Karpas-422 (cell line): ENCODE measurements around the gene APOBEC3G. TPM values are rescaled to one million over a fixed set of nuclear protein-coding genes. Genes with fewer than 3 reads are reported as not detected.

Experiments used
- DNase-seq: peaks from one replicate; pipeline ENCODE4 v3.0.0-alpha.2; 2015
- H2AFZ ChIP-seq: fragments of 200-600 bp; sonication (generic); 2 replicates; pipeline ENCODE4 v1.6.1; 2014; ENCODE audit warnings: antibody characterized with exemption, low read length, mixed read lengths
- H3K27ac ChIP-seq: fragments of 200-600 bp; sonication (generic); 2 replicates; pipeline ENCODE4 v1.5.1; 2014; ENCODE audit warnings: mild to moderate bottlenecking, low read length, moderate library complexity
- H3K27me3 ChIP-seq: fragments of 200-600 bp; sonication (generic); 2 replicates; pipeline ENCODE4 v1.6.1; 2014; ENCODE audit warnings: low read length, mixed read lengths
- H3K36me3 ChIP-seq: fragments of 200-600 bp; sonication (generic); 2 replicates; pipeline ENCODE4 v1.6.1; 2014; ENCODE audit warnings: low read length, mixed read lengths; ENCODE audit not compliant: insufficient read depth
- H3K4me1 ChIP-seq: fragments of 200-600 bp; sonication (generic); 2 replicates; pipeline ENCODE4 v1.6.1; 2014; ENCODE audit warnings: mild to moderate bottlenecking, low read length, mixed read lengths
- H3K4me2 ChIP-seq: fragments of 200-600 bp; sonication (generic); 2 replicates; pipeline ENCODE4 v1.6.1; 2014; ENCODE audit warnings: low read length, low read depth, mild to moderate bottlenecking; ENCODE audit not compliant: poor library complexity, severe bottlenecking
- H3K4me3 ChIP-seq: fragments of 200-600 bp; sonication (generic); 2 replicates; pipeline ENCODE4 v1.5.1; 2014; ENCODE audit warnings: mild to moderate bottlenecking, antibody characterized with exemption, low read length, mixed read lengths
- H3K79me2 ChIP-seq: fragments of 200-600 bp; sonication (generic); 2 replicates; pipeline ENCODE4 v1.6.1; 2014; ENCODE audit warnings: mild to moderate bottlenecking, low read length, mixed read lengths
- H3K9ac ChIP-seq: fragments of 200-600 bp; sonication (generic); 2 replicates; pipeline ENCODE4 v1.6.0; 2014; ENCODE audit warnings: low read length
- H3K9me2 ChIP-seq: fragments of 200-600 bp; sonication (generic), shearing (Covaris generic); replicated peaks from 2 replicates; pipeline ENCODE4 v1.6.0; 2014; ENCODE audit warnings: mild to moderate bottlenecking, low read length, moderate library complexity; ENCODE audit not compliant: insufficient read depth
- H3K9me3 ChIP-seq: fragments of 300-700, 200-600 bp; sonication (generic); 2 replicates; pipeline ENCODE4 v1.6.1; 2014; ENCODE audit warnings: low read length, mixed read lengths
- H4K20me1 ChIP-seq: fragments of 200-600 bp; sonication (generic); 2 replicates; pipeline ENCODE4 v1.6.1; 2014; ENCODE audit warnings: mild to moderate bottlenecking, antibody characterized with exemption, low read length, low read depth; ENCODE audit not compliant: insufficient read depth
- total RNA-seq: library from RNA; depleted of rRNA; stranded (reverse); fragments of >200 nt; shearing (Covaris generic); gene quantifications from 2 replicates; pipeline ENCODE4 v1.2.3, GENCODE V29; 2014; ENCODE audit warnings: low replicate concordance

APOBEC3G gene
- total RNA-seq, 1 experiment from 2014 or later: 6.5 TPM

GRCh38 chr22:39101226-39101625 lies 24.2 kb downstream of the APOBEC3G start:
- Histone ChIP-seq H3K9ac (no peak overlapping the region), H3K36me3 (no peaks in the 10 kb centered on the region), H2AFZ (no peak overlapping the region), H3K9me3 (no peaks in the 10 kb centered on the region), H3K4me3 (no peak overlapping the region), H3K27me3 (no peaks in the 10 kb centered on the region), H4K20me1 (no peaks in the 10 kb centered on the region), H3K4me1 (no peaks in the 10 kb centered on the region), H3K79me2 (no peaks in the 10 kb centered on the region), H3K9me2 (no peaks in the 10 kb centered on the region), H3K4me2 (no peak overlapping the region), H3K27ac (no peak overlapping the region)
- no peak for DNase-seq

GRCh38 chr22:39103431-39103830 lies 26.4 kb downstream of the APOBEC3G start:
- Histone ChIP-seq H3K4me2 (no peak overlapping the region), H3K9me3 (no peaks in the 10 kb centered on the region), H3K27me3 (no peaks in the 10 kb centered on the region), H3K4me3 (no peak overlapping the region), H3K79me2 (no peaks in the 10 kb centered on the region), H2AFZ (no peak overlapping the region), H3K9ac (no peak overlapping the region), H3K36me3 (no peaks in the 10 kb centered on the region), H4K20me1 (no peaks in the 10 kb centered on the region), H3K4me1 (no peaks in the 10 kb centered on the region), H3K9me2 (no peaks in the 10 kb centered on the region), H3K27ac (no peak overlapping the region)
- DNase-seq: no peak

DNA sequence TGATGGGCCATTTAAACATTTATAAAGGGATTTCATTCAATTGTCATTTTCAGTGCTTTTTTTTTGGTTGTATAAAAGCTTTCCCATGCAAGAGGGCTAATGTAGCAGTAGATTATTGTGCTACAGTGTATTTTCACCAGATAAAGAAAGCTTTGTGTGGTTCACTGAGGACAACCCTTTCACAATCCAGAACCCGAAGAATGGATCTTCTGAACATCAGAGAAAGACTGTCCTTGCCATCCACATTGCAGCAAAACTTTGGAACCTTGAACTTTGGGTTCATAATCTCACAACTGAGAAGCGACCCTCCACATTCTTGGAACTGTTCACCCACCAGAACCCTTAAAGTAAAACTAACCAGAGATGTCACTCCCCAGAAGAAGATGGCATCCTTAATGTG lies 29.3 kb downstream of the APOBEC3G start:
- no peaks in the 10 kb centered on the region for H3K27me3 ChIP-seq
- H4K20me1 ChIP-seq: no peaks in the 10 kb centered on the region
- no peak overlapping the region for H3K27ac ChIP-seq
- no peaks in the 10 kb centered on the region for H3K9me2 ChIP-seq
- no peaks in the 10 kb centered on the region for H3K36me3 ChIP-seq
- H2AFZ ChIP-seq: no peak overlapping the region
- no peak overlapping the region for H3K9ac ChIP-seq
- H3K4me3 ChIP-seq: no peak overlapping the region
- no peaks in the 10 kb centered on the region for H3K79me2 ChIP-seq
- no peak overlapping the region for H3K4me2 ChIP-seq
- peaks cover 9% of the 10 kb centered on the region for H3K4me1 ChIP-seq
- DNase-seq: no peak
- H3K9me3 ChIP-seq: no peaks in the 10 kb centered on the region

DNA sequence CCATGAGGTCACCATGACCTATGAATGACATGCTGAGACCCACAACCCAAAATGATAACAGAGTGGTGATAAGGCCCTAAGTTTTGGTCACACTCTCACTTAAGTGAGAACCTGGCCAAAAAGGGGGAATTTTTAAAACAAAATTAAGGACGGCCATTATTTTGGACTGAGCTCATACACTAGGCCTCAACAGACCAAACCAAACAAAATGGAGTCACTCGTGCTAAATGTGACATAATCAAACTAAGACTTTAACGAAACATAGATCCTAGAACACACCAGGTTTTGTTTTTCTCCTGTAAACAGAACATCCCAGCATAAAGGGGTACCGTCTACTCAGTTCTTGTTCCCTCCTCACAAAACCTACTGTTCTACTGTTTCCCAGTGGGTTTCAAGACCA lies 31.4 kb downstream of the APOBEC3G start:
- H3K4me3 ChIP-seq: no peak overlapping the region
- no peak overlapping the region for H3K27ac ChIP-seq
- no peaks in the 10 kb centered on the region for H3K79me2 ChIP-seq
- no peaks in the 10 kb centered on the region for H3K9me2 ChIP-seq
- H3K9ac ChIP-seq: no peak overlapping the region
- H4K20me1 ChIP-seq: no peaks in the 10 kb centered on the region
- DNase-seq: no peak
- no peaks in the 10 kb centered on the region for H3K27me3 ChIP-seq
- H3K36me3 ChIP-seq: no peaks in the 10 kb centered on the region
- H2AFZ ChIP-seq: no peak overlapping the region
- H3K4me1 ChIP-seq: peaks cover 11% of the 10 kb centered on the region
- no peak overlapping the region for H3K4me2 ChIP-seq
- no peaks in the 10 kb centered on the region for H3K9me3 ChIP-seq

- H3K27ac ChIP-seq: no peak overlapping the region
- no peak overlapping the region for H3K4me3 ChIP-seq
- H3K4me1 ChIP-seq: peaks cover 11% of the 10 kb centered on the region
- H3K27me3 ChIP-seq: no peaks in the 10 kb centered on the region
- H4K20me1 ChIP-seq: no peaks in the 10 kb centered on the region
- no peaks in the 10 kb centered on the region for H3K9me2 ChIP-seq
- DNase-seq: no peak
- H3K9me3 ChIP-seq: no peaks in the 10 kb centered on the region
- H3K4me2 ChIP-seq: no peak overlapping the region
- H3K79me2 ChIP-seq: no peaks in the 10 kb centered on the region
- no peak overlapping the region for H3K9ac ChIP-seq
- no peak overlapping the region for H2AFZ ChIP-seq
- no peaks in the 10 kb centered on the region for H3K36me3 ChIP-seq
These were observed 32.3 kb downstream of the APOBEC3G start for GRCh38 chr22:39109361-39109760.

DNA sequence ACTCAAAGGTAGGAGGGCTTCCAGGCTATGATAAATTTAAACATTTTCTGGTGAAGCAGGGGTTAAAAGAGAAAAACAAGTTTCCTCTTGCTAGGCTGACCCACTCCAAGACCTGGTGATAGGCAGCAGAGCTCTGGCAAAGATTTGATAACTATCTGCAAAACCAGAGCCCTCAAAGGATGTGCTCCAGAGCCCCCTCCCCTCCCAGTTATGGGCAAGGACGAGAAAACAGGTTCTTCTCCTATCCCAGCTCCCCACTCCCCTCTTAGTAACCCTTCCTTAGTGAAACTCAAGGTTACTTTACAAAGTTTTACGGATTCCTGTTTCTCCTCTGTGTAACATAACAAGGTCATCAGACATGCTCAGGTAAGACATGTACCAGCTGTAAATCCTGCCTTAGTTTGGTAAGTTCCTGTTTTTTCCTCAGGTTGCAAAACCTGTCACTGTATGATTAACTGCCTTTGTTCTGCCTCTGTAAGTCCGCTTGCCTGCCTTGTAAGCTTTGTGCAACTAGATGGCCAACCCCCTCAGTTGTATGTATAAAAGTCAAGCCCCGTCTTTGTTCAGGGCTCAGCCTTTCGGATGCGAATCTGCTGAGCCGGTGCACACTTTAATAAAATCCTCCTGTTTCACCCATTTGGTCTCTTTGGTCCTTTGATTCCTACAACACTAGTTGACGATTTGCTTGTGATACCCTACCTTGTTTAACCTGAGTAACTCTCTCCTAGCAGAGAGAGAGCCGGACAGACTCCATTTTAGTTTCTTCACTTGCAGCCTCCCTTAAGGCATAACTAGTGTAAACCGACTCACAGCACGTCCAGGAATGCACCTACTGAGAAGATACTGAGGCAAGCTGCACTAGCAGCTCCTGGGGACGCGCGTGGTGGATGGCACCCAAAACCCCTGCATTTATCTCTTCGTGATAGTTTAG lies 33.8 kb downstream of the APOBEC3G start:
- Histone ChIP-seq H3K27ac (no peak overlapping the region), H3K9me2 (no peaks in the 10 kb centered on the region), H3K9me3 (no peaks in the 10 kb centered on the region), H3K4me2 (no peak overlapping the region), H3K79me2 (no peaks in the 10 kb centered on the region), H3K36me3 (no peaks in the 10 kb centered on the region), H3K4me1 (peaks cover 24% of the 10 kb centered on the region), H4K20me1 (no peaks in the 10 kb centered on the region), H3K4me3 (no peak overlapping the region), H2AFZ (no peak overlapping the region), H3K9ac (no peak overlapping the region), H3K27me3 (no peaks in the 10 kb centered on the region)
- peak; percentile 70 for DNase-seq

- Histone ChIP-seq H3K27me3 (no peaks in the 10 kb centered on the region), H3K79me2 (no peaks in the 10 kb centered on the region), H2AFZ (no peak overlapping the region), H3K4me2 (no peak overlapping the region), H3K27ac (no peak overlapping the region), H3K9ac (no peak overlapping the region), H3K4me1 (peaks cover 26% of the 10 kb centered on the region), H3K9me3 (no peaks in the 10 kb centered on the region), H3K36me3 (no peaks in the 10 kb centered on the region), H3K4me3 (no peak overlapping the region), H3K9me2 (no peaks in the 10 kb centered on the region), H4K20me1 (no peaks in the 10 kb centered on the region)
- DNase-seq: no peak
These were observed 37.0 kb downstream of the APOBEC3G start for GRCh38 chr22:39114112-39114511.

DNA sequence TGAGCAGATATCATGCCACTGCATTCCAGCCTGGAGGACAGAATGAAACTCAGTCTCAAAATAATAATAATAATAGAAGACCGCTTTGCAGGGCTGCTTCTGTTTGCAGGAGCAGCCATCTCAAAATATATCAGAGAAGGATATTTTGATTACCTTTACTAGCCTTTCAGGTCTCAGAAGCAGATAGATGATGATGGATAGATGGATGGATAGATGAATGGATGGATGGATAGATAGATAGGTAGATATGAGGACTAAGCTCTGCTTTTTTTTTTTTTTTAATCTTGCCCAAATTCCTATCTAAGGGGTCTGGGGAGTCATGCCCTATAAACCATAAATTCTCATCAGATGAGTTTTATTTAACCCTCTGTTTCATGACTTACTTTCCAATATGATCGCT lies 38.5 kb downstream of the APOBEC3G start:
- Histone ChIP-seq H3K27me3 (no peaks in the 10 kb centered on the region), H3K79me2 (no peaks in the 10 kb centered on the region), H3K9ac (no peak overlapping the region), H3K4me1 (peaks cover 25% of the 10 kb centered on the region), H4K20me1 (no peaks in the 10 kb centered on the region), H3K4me3 (no peak overlapping the region), H3K4me2 (peak overlapping the region; percentile 43), H3K9me2 (no peaks in the 10 kb centered on the region), H3K27ac (no peak overlapping the region), H3K36me3 (no peaks in the 10 kb centered on the region), H2AFZ (no peak overlapping the region), H3K9me3 (no peaks in the 10 kb centered on the region)
- no peak for DNase-seq
